CD4-positive, alpha-beta T cell (primary cell): ENCODE data around the gene PABPN1. TPM values are rescaled to one million over a fixed set of nuclear protein-coding genes. Genes with fewer than 3 reads are reported as not detected.

Source experiments
- ATAC-seq: fragments of 200-7000 bp; cut with Tn5 transposase; one replicate; pipeline ENCODE4 v1.10.0; 2022; ENCODE audit warnings: mild to moderate bottlenecking; ENCODE audit not compliant: poor library complexity
- CTCF ChIA-PET: fragments of 350-600 bp; sonication (Branson Sonifier 250); formaldehyde crosslinking; loops from one replicate; lab custom pipeline; 2021; ENCODE audit warnings: antibody characterized with exemption, inconsistent platforms; lab: Charles Lee
- POLR2A ChIA-PET: fragments of 350-600 bp; sonication (Branson Sonifier 250); formaldehyde crosslinking; loops from one replicate; lab custom pipeline; 2021; ENCODE audit warnings: antibody characterized with exemption, inconsistent platforms; lab: Charles Lee
- DNase-seq, 14 experiments: peaks; one replicate each; pipeline ENCODE4 v3.0.0-alpha.2; 2013 to 2020; ENCODE audit warnings: mixed read lengths in 2 of 14
- H3K27ac ChIP-seq, 2 donors: one replicate each; pipeline versions ENCODE4 v1.5.1 to v1.7.0; 2013; ENCODE audit warnings: low read length in 2 of 2, low read depth in 1 of 2, mild to moderate bottlenecking in 1 of 2
- H3K27me3 ChIP-seq, 2 experiments: 1 replicate in 1 of 2; 2 replicates in 1 of 2; pipeline versions ENCODE4 v1.6.1 to v1.7.0; 2013; ENCODE audit warnings: low read length in 2 of 2, control low read depth in 1 of 2, mild to moderate bottlenecking in 1 of 2, moderate library complexity in 1 of 2; ENCODE audit not compliant: insufficient read depth in 2 of 2, control insufficient read depth in 1 of 2
- H3K36me3 ChIP-seq: one replicate; pipeline ENCODE4 v1.6.1; 2013; ENCODE audit warnings: low read length, control low read depth; ENCODE audit not compliant: insufficient read depth
- H3K4me1 ChIP-seq: one replicate; pipeline ENCODE4 v1.6.1; 2013; ENCODE audit warnings: low read length, control low read depth; ENCODE audit not compliant: insufficient read depth
- H3K4me3 ChIP-seq: one replicate; pipeline ENCODE4 v1.5.1; 2013; ENCODE audit warnings: mild to moderate bottlenecking, low read length, moderate library complexity
- H3K9me3 ChIP-seq, 2 experiments: 1 replicate in 1 of 2; 2 replicates in 1 of 2; pipeline versions ENCODE4 v1.6.1 to v1.7.0; 2013; ENCODE audit warnings: low read length in 2 of 2, mild to moderate bottlenecking in 2 of 2, control low read depth in 1 of 2, moderate library complexity in 1 of 2; ENCODE audit not compliant: control insufficient read depth in 1 of 2, insufficient read depth in 1 of 2
- H3K27ac Mint-ChIP-seq: one replicate; pipeline ENCODE4 v1.8.0; 2020; ENCODE audit warnings: mixed read lengths
- H3K27me3 Mint-ChIP-seq: one replicate; pipeline ENCODE4 v1.8.0; 2021; ENCODE audit warnings: mixed read lengths
- H3K36me3 Mint-ChIP-seq: one replicate; pipeline ENCODE4 v1.8.0; 2021; ENCODE audit warnings: low read depth, mixed read lengths
- H3K4me1 Mint-ChIP-seq: one replicate; pipeline ENCODE4 v1.8.0; 2021; ENCODE audit warnings: low read depth, mixed read lengths
- H3K4me3 Mint-ChIP-seq: one replicate; pipeline ENCODE4 v1.8.0; 2020; ENCODE audit warnings: mild to moderate bottlenecking, mixed read lengths
- H3K9me3 Mint-ChIP-seq: one replicate; pipeline ENCODE4 v1.8.0; 2020; ENCODE audit warnings: mixed read lengths
- CTCF ChIP-seq: fragments of 200-600 bp; IDR thresholded peaks from one replicate; pipeline ENCODE4 v1.8.0; 2022; ENCODE audit warnings: antibody characterized with exemption, mild to moderate bottlenecking
- intact Hi-C, 2 experiments: fragments of 100-400 bp; cut with DNase I in 1 of 2; cut with micrococcal nuclease in 1 of 2; formaldehyde crosslinking; loops; one replicate each; pipeline versions ENCODE4 v1.15.1 to v1.9.0; 2023 to 2025; cut with DNase I, micrococcal nuclease
- total RNA-seq, 174 experiments: library from RNA in 2 of 174; stranded (reverse) in 2 of 174; gene quantifications; one replicate each; pipeline ENCODE4 v1.2.3 and lab custom pipeline; 2021 to 2026

Gene PABPN1
- total RNA-seq, 2 experiments from 2014 or later: 188 to 195 TPM

GRCh38 chr14:23370221-23370620 is 49.0 kb downstream of the PABPN1 start:
- ChIA-PET CTCF (no interaction called here), POLR2A (no interaction called here)
- H3K4me1 Mint-ChIP-seq: no peaks in the 10 kb centered on the region
- Histone ChIP-seq H3K27ac (no peak overlapping the region), H3K36me3 (no peaks in the 10 kb centered on the region), H3K9me3 (no peaks in the 10 kb centered on the region), H3K27me3 (peaks cover 15 to 19% of the 10 kb centered on the region in 2 experiments), H3K4me3 (no peak overlapping the region), H3K4me1 (peaks cover 5% of the 10 kb centered on the region)
- DNase-seq: no peak
- intact Hi-C loops: no loop called here
- no peak overlapping the region for H3K27ac Mint-ChIP-seq
- no peaks in the 10 kb centered on the region for H3K36me3 Mint-ChIP-seq
- H3K9me3 Mint-ChIP-seq: no peaks in the 10 kb centered on the region
- peaks cover 25% of the 10 kb centered on the region for H3K27me3 Mint-ChIP-seq
- no peak for ATAC-seq
- TF ChIP-seq CTCF: no peak
- no peak overlapping the region for H3K4me3 Mint-ChIP-seq

- Mint-ChIP-seq H3K27ac (no peak overlapping the region), H3K4me3 (no peak overlapping the region), H3K4me1 (no peaks in the 10 kb centered on the region), H3K27me3 (peaks cover 20% of the 10 kb centered on the region), H3K9me3 (no peaks in the 10 kb centered on the region), H3K36me3 (no peaks in the 10 kb centered on the region)
- no peak overlapping the region for H3K27ac ChIP-seq
- TF ChIP-seq CTCF: no peak
- POLR2A ChIA-PET: no interaction called here
- H3K36me3 ChIP-seq: no peaks in the 10 kb centered on the region
- no peak for DNase-seq
- no peak overlapping the region for H3K4me3 ChIP-seq
- intact Hi-C loops: no loop called here
- no peaks in the 10 kb centered on the region for H3K9me3 ChIP-seq
- H3K4me1 ChIP-seq: no peaks in the 10 kb centered on the region
- H3K27me3 ChIP-seq: peaks cover 11% of the 10 kb centered on the region in 2 experiments
- CTCF ChIA-PET: no interaction called here
- ATAC-seq: no peak
Measured at GRCh38 chr14:23371865-23372264, 50.6 kb downstream of the PABPN1 start.

DNA sequence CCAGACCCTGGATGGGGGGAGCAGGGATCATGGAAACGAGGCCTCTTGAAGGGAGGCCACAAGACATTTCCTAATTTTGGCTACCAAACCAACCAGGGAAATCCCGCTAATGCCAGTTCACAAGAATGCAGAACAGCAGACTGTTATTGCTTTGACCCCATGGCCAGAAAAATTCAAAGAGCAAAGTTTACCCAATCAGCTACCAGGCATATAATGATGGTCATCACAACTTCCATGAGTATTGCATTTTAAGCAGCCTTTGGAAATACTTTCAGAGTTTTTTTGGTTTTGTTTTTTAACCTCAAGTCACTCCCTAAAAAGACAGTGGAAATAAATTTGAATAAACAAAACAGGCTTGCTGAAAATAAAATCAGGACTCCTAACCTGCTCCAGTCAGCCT is 51.3 kb downstream of the PABPN1 start, which contains the start of gene IL25:
TSS of gene IL25 (plus strand) at position 301 of the 400 bp plus-strand sequence.
- no peak for TF ChIP-seq CTCF
- H3K27me3 Mint-ChIP-seq: peaks cover 14% of the 10 kb centered on the region
- no peak within 1 kb of the TSS for H3K27ac Mint-ChIP-seq
- Histone ChIP-seq H3K4me3 (no peak within 1 kb of the TSS), H3K4me1 (no peaks in the 10 kb centered on the region), H3K9me3 (no peaks in the 10 kb centered on the region), H3K36me3 (no peaks in the 10 kb centered on the region), H3K27ac (no peak within 1 kb of the TSS), H3K27me3 (peaks cover 5 to 6% of the 10 kb centered on the region in 2 experiments)
- POLR2A ChIA-PET: no interaction called here
- intact Hi-C loops: no loop called here
- no peak within 1 kb of the TSS for H3K4me3 Mint-ChIP-seq
- ATAC-seq (no peak), DNase-seq (no peak)
- no peaks in the 10 kb centered on the region for H3K4me1 Mint-ChIP-seq
- no peaks in the 10 kb centered on the region for H3K9me3 Mint-ChIP-seq
- no peaks in the 10 kb centered on the region for H3K36me3 Mint-ChIP-seq
- CTCF ChIA-PET: no interaction called here
